HG03354 (cell line): ENCODE results near the gene SFXN3.

Experiments
- ATAC-seq: cut with Tn5 transposase; IDR thresholded peaks from one replicate; pipeline ENCODE4 v1.9.1; 2021; ENCODE audit warnings: mild to moderate bottlenecking; ENCODE audit not compliant: unreplicated experiment, poor library complexity, severe bottlenecking

SFXN3 gene

GRCh38 chr10:101052285-101052684 is 21.3 kb downstream of the SFXN3 start:
- ATAC-seq = no peak

- no peak for ATAC-seq
These were observed 22.5 kb downstream of the SFXN3 start for GRCh38 chr10:101053516-101053915.

GRCh38 chr10:101054351-101054750 is 23.3 kb downstream of the SFXN3 start:
- no peak for ATAC-seq

- ATAC-seq = no peak
These were observed 23.8 kb downstream of the SFXN3 start for GRCh38 chr10:101054876-101055275.

- ATAC-seq = no peak
These were observed 24.4 kb downstream of the SFXN3 start for GRCh38 chr10:101055411-101055810.

- no peak for ATAC-seq
These were observed 25.5 kb downstream of the SFXN3 start for GRCh38 chr10:101056365-101057151.

GRCh38 chr10:101060036-101060950 is 29.3 kb downstream of the SFXN3 start:
- peak; percentile 43 for ATAC-seq

GRCh38 chr10:101060951-101061623 is 30.1 kb downstream of the SFXN3 start:
- peak; percentile 68 for ATAC-seq

GRCh38 chr10:101061624-101062231 is 30.7 kb downstream of the SFXN3 start, which contains the start of gene KAZALD1:
Gene KAZALD1 (plus strand): TSS chr10:101061989. CDS start chr10:101062593, 604 bp downstream.
- peak; percentile 15 for ATAC-seq

GRCh38 chr10:101062232-101063049 is 31.4 kb downstream of the SFXN3 start:
- ATAC-seq = peak; percentile 35

- ATAC-seq = no peak
These were observed 32.1 kb downstream of the SFXN3 start for GRCh38 chr10:101063050-101063525.

- no peak for ATAC-seq
These were observed 32.7 kb downstream of the SFXN3 start for GRCh38 chr10:101063548-101064414.

GRCh38 chr10:101064415-101065030 is 33.5 kb downstream of the SFXN3 start:
- ATAC-seq = no peak

GRCh38 chr10:101065481-101066145 is 34.6 kb downstream of the SFXN3 start:
- no peak for ATAC-seq

- ATAC-seq = peak; percentile 45
These were observed 35.3 kb downstream of the SFXN3 start for GRCh38 chr10:101066146-101066895.

- ATAC-seq = no peak
These were observed 35.9 kb downstream of the SFXN3 start for GRCh38 chr10:101066896-101067355.
